Measurements from ENCODE around the gene PAXX. TPM values are rescaled to one million over a fixed set of nuclear protein-coding genes. Genes with fewer than 3 reads are reported as not detected.
"Not testable (repeated sequence)": the region's sequence is repeated elsewhere in the genome, so short reads cannot be mapped to it uniquely, and the experiment has no call there.

Gene PAXX
- total RNA-seq, 1 donor from 2014 or later, result 72.6 TPM

DNA sequence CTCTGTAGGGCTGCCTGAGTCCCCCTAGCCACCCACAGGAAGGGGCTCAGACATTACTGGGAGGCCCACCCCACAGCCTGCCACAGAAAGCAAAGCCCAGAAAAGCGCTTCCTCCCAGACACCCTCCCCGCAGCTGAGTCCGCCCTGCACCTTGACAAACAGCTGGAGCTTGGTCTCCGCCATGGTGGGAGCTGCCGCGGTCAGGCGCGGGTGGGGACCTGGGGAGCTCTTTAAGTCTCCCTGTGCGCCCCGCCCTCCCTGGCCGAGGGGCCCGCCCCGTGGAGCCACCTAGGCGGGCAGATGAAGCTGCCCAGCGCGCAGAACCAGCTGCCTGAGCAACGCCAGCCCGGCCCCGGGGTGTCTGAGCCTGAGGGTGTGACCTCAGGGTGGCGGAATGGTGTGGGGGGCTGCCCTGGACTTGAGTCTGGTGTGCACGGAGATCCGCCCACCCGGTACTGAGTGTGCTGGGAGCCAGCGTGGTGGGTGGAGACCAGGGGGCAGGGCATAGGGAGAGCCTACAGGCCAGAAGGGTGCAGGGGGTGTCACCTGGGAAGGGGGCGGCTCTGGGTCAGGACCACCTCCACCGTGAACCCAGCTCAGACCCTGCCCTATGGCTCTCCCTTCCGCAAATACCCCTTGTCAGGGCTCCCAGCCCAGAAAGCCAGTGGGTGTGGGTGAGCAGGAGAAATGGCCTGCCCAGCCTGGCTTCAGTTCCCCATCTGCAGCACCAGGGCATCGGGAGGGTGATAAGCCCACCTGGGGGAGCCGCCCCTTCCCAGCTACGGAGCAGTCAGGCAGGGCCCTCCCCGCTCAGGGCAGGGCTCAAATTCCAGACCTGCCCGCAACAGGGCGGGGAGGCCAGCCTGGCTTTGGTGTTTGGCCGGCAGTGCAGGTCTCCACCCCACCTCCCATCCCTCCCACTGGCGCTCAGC is 4.4 kb downstream of the PAXX start, which contains the start of gene CLIC3:
Gene CLIC3 (minus strand): TSS at position 208 of the 932 bp plus-strand sequence. CDS start 25 bp downstream, at position 183.
- Mint-ChIP-seq H3K4me3 (ENCODE audit: low read depth) (no peak within 1 kb of the TSS), H3K36me3 (ENCODE audit: low read depth) (peaks cover 10% of the 10 kb centered on the region), H3K27ac (no peak within 1 kb of the TSS), H3K9me3 (no peaks in the 10 kb centered on the region), H3K27me3 (ENCODE audit: low read depth) (no peaks in the 10 kb centered on the region), H3K4me1 (ENCODE audit: low read depth) (peaks cover 30% of the 10 kb centered on the region)
- intact Hi-C loops (cut with micrococcal nuclease), result no loop called here
- no peak for DNase-seq (ENCODE audit: low spot score)

DNA sequence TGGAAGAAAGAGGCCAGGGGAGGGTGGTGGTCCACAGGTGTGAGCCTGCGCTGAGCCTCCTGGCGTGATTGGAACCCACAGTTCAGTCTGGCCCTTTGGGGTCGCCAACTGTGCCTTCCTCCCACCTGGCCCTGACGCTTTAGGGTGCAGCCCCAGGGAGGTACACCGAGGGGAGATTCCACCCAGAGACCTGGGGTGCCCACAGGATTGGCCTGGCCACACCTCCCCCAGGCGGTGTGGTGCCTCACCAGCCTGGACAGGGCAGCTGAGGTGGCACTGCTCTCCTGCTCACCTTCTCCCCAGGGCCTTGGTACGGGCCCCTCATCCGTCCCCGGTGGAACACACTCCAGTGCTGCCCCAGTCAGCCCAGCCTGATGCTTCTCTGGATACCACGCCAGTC is 5.1 kb downstream of the PAXX start:
- intact Hi-C loops (cut with micrococcal nuclease), result no loop called here
- Mint-ChIP-seq H3K27ac (peak overlapping the region; percentile 1), H3K4me1 (ENCODE audit: low read depth) (peaks cover 29% of the 10 kb centered on the region), H3K36me3 (ENCODE audit: low read depth) (peaks cover 10% of the 10 kb centered on the region), H3K27me3 (ENCODE audit: low read depth) (peaks cover 3% of the 10 kb centered on the region), H3K9me3 (no peaks in the 10 kb centered on the region), H3K4me3 (ENCODE audit: low read depth) (no peak overlapping the region)
- DNase-seq (ENCODE audit: low spot score), result no peak

GRCh38 chr9:136997830-136998234 is 5.6 kb downstream of the PAXX start:
- Mint-ChIP-seq H3K9me3 (no peaks in the 10 kb centered on the region), H3K4me1 (ENCODE audit: low read depth) (peaks cover 29% of the 10 kb centered on the region), H3K36me3 (ENCODE audit: low read depth) (peaks cover 10% of the 10 kb centered on the region), H3K27ac (peak overlapping the region; percentile 1), H3K27me3 (ENCODE audit: low read depth) (peaks cover 3% of the 10 kb centered on the region), H3K4me3 (ENCODE audit: low read depth) (no peak overlapping the region)
- DNase-seq (ENCODE audit: low spot score), result no peak
- intact Hi-C loops (cut with micrococcal nuclease), result no loop called here

DNA sequence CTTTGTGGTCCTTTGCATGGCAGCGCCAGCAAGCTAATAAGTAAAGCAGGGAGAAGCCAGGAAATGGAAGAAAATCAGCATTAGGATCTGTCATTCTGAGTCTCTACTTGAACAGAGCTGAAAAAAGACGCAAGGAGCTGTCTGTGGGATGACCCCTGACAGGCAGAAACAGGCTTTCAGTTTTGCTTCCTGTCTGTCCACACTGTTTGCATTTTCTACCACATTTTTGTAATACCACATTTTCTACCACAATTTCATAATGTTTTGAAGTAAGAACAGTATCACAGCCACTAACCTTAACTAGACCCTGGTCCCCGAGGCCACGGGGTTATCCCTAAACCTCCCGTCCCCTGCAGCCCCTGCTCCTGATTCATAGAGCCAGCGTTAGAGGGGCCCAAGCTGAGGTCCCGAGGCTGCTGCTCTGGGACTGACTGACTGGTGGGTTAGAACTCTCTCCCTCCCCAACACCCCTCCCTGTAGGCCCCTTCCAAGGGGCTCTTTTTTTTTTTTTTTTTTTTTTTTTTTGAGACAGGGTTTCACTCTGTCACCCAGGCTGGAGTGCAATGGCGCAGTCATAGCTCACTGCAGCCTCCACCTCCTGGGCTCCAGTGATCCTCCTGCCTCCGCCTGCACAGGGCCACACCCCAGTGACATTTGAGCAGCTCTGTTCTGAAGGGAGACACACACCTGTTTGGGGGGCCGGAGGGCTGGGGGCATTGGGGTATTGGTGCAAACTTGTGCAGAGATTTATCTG is 8.1 kb downstream of the PAXX start:
- H3K27me3 Mint-ChIP-seq (ENCODE audit: low read depth), result peaks cover 3% of the 10 kb centered on the region
- peak overlapping the region; percentile 55 for H3K27ac Mint-ChIP-seq
- H3K4me3 Mint-ChIP-seq (ENCODE audit: low read depth), result no peak overlapping the region
- no peaks in the 10 kb centered on the region for H3K9me3 Mint-ChIP-seq
- peaks cover 23% of the 10 kb centered on the region for H3K4me1 Mint-ChIP-seq (ENCODE audit: low read depth)
- intact Hi-C loops (cut with micrococcal nuclease), result loop anchor here (2.0 kb wide), 1 partner anchor 34 kb away; no protein-coding TSS in a partner anchor
- H3K36me3 Mint-ChIP-seq (ENCODE audit: low read depth), result no peaks in the 10 kb centered on the region
- DNase-seq (ENCODE audit: low spot score), result peak; percentile 27

DNA sequence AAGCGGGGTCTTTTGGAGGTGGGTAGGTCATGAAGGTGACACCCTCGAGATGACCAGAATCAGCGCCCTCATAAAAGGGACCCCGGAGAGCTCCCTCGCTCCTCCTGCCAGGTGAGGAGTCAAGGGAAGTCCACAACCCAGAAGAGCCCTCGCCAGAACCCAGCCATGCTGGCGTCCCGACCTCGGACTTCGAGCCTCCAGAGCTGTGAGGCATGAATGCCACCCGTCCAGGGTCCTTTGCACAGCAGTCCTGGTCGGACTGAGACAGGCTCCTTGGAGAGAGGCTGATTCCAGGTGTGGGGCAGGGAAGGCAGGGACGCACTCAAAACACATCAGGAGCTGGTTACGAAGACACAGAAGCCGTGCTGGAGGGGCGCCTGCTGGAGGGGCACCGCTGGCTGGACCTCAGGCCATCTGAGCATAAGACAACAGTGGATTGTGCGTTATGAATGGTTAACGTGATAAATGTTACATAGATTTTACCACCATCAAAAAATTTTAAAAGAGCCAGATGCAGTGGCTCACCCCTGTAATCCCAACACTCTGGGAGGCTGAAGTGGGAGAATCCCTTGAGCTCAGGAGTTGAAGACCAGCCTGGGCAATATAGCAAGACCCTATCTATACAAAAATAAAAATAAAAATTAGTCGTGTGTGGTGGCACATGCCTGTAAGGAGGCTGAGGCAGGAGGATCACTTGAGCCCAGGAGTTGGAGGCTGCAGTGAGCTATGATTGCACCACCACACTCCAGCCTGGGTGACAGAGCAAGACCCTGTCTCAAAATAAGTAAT is 9.8 kb downstream of the PAXX start:
- H3K27ac Mint-ChIP-seq, result no peak overlapping the region

GRCh38 chr9:137002646-137003041 is 10.4 kb downstream of the PAXX start:
- no peak for DNase-seq (ENCODE audit: low spot score)
- no peak overlapping the region for H3K4me3 Mint-ChIP-seq (ENCODE audit: low read depth)
- intact Hi-C loops (cut with micrococcal nuclease), result no loop called here
- peaks cover 19% of the 10 kb centered on the region for H3K4me1 Mint-ChIP-seq (ENCODE audit: low read depth)
- H3K9me3 Mint-ChIP-seq, result no peaks in the 10 kb centered on the region
- H3K27ac Mint-ChIP-seq, result no peak overlapping the region
- H3K36me3 Mint-ChIP-seq (ENCODE audit: low read depth), result no peaks in the 10 kb centered on the region
- H3K27me3 Mint-ChIP-seq (ENCODE audit: low read depth), result peaks cover 3% of the 10 kb centered on the region

More for the DNA sequence above, 9.8 kb downstream of the PAXX start:
- peaks cover 3% of the 10 kb centered on the region for H3K27me3 Mint-ChIP-seq (ENCODE audit: low read depth)
- no peaks in the 10 kb centered on the region for H3K36me3 Mint-ChIP-seq (ENCODE audit: low read depth)
- H3K4me1 Mint-ChIP-seq (ENCODE audit: low read depth), result peaks cover 21% of the 10 kb centered on the region
- intact Hi-C loops (cut with micrococcal nuclease), result loop anchor here (2.0 kb wide), 1 partner anchor 33 kb away; no protein-coding TSS in a partner anchor
- H3K9me3 Mint-ChIP-seq, result no peaks in the 10 kb centered on the region
- DNase-seq (ENCODE audit: low spot score), result no peak
- no peak overlapping the region for H3K4me3 Mint-ChIP-seq (ENCODE audit: low read depth)

GRCh38 chr9:137004285-137004684 is 12.1 kb downstream of the PAXX start:
- intact Hi-C loops (cut with micrococcal nuclease); H3K27ac Mint-ChIP-seq; H3K4me3 Mint-ChIP-seq (ENCODE audit: low read depth); DNase-seq (ENCODE audit: low spot score); H3K36me3 Mint-ChIP-seq (ENCODE audit: low read depth); H3K27me3 Mint-ChIP-seq (ENCODE audit: low read depth); H3K9me3 Mint-ChIP-seq: not testable (repeated sequence)
- peaks cover 10% of the 10 kb centered on the region for H3K4me1 Mint-ChIP-seq (ENCODE audit: low read depth)

DNA sequence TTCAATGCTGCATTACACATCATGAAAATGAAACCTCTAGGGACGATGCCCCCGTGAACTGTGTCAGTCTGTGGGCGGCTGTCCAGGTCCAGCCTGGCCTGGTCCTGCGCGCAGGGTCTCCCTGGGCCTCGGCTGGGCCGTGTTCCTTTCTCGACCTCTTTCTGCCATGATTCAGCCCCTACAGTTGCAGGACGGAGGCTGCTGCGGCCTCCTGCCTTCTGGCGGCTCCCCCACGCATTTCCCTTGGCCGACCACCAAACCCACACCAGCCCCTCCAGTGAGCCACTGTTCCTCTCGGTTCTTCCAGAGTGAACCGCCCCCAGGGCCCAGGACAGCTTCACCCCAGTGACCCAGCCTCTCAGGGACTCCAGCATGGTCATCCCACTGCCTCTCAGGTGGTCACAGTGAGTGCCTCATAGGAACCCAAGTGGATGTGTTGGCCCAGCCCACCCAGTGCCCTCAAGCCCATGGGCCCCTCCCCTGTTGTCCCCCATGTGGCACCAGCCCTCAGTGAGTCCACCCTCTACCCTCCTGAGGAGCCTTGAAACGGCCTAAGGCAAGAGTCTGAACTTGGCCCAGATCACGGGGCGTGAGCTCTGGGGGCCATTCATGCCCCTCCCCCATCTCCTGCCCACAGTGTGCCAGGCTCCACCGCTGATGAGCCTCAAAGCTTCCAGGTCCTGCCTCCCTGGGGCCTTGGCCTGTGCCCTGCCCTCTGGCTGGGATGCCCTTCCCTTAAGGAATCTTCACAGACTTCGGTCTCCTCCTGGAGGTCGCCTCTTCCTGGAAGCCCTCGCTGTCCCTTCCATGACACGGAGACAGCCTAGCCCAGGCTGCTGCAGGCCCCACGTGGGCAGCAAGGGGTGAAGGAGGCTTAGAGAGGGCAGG is 14.1 kb downstream of the PAXX start:
- Mint-ChIP-seq H3K9me3 (no peaks in the 10 kb centered on the region), H3K4me3 (ENCODE audit: low read depth) (no peak overlapping the region), H3K36me3 (ENCODE audit: low read depth) (no peaks in the 10 kb centered on the region), H3K27ac (no peak overlapping the region), H3K4me1 (ENCODE audit: low read depth) (no peaks in the 10 kb centered on the region), H3K27me3 (ENCODE audit: low read depth) (peaks cover 3% of the 10 kb centered on the region)
- intact Hi-C loops (cut with micrococcal nuclease), result no loop called here
- no peak for DNase-seq (ENCODE audit: low spot score)

GRCh38 chr9:137007108-137007815 is 15.0 kb downstream of the PAXX start:
- intact Hi-C loops (cut with micrococcal nuclease), result no loop called here
- Mint-ChIP-seq H3K27me3 (ENCODE audit: low read depth) (no peaks in the 10 kb centered on the region), H3K27ac (no peak overlapping the region), H3K4me3 (ENCODE audit: low read depth) (no peak overlapping the region), H3K36me3 (ENCODE audit: low read depth) (no peaks in the 10 kb centered on the region), H3K4me1 (ENCODE audit: low read depth) (no peaks in the 10 kb centered on the region), H3K9me3 (no peaks in the 10 kb centered on the region)
- no peak for DNase-seq (ENCODE audit: low spot score)

DNA sequence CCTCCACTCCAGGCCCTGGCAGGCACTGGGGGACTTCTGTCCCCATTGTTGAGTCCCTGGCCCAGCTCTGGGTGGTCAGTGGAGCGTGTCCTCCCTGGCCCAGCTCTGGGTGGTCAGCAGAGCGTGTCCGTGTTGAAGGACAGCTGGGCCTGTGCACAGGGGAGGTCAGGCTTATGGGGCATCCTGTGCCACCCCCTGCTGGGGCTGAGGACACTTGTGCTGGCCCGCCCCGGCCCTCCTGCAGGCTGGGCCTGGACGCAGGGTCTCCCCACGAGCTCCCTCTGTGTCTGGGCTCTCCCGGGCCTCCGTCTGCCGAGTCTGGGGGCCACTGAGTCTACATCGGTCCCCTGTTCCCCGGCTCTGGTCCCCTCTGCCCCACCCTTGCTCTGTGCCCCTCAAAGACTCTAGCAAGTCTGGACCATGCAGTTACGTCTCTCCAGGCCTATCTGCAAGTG is 15.6 kb downstream of the PAXX start:
- H3K36me3 Mint-ChIP-seq (ENCODE audit: low read depth), result no peaks in the 10 kb centered on the region
- H3K4me1 Mint-ChIP-seq (ENCODE audit: low read depth), result no peaks in the 10 kb centered on the region
- no peak overlapping the region for H3K4me3 Mint-ChIP-seq (ENCODE audit: low read depth)
- DNase-seq (ENCODE audit: low spot score), result no peak
- H3K27me3 Mint-ChIP-seq (ENCODE audit: low read depth), result no peaks in the 10 kb centered on the region
- no peak overlapping the region for H3K27ac Mint-ChIP-seq
- intact Hi-C loops (cut with micrococcal nuclease), result no loop called here
- no peaks in the 10 kb centered on the region for H3K9me3 Mint-ChIP-seq

DNA sequence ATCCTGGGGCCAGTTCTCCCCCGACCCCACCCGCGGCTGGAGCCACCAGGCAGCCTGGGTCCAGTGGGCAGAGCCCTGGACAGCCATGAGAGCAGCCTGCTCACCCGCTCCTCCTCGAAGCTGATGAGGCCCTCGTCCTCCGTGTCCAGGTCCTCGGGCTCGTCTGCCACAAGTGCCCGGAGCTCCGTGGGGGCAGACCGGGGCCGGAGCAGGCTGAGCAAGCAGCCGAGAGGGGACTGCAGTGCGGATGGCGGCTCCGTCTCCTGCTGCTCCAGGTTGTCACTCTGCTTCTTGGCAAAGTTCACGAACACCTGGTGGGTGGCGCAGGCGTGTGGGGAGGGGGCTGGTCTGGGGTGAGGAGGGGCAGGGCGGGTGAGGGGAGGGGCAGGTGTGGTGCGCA is 16.1 kb downstream of the PAXX start:
- intact Hi-C loops (cut with micrococcal nuclease), result no loop called here
- Mint-ChIP-seq H3K9me3 (no peaks in the 10 kb centered on the region), H3K27me3 (ENCODE audit: low read depth) (no peaks in the 10 kb centered on the region), H3K4me1 (ENCODE audit: low read depth) (no peaks in the 10 kb centered on the region), H3K27ac (no peak overlapping the region), H3K4me3 (ENCODE audit: low read depth) (no peak overlapping the region), H3K36me3 (ENCODE audit: low read depth) (no peaks in the 10 kb centered on the region)
- no peak for DNase-seq (ENCODE audit: low spot score)
